HG02981 (cell line): Measurements from ENCODE around the gene DEGS2.
A peak's percentile ranks its signal among the peaks of the same experiment; 100 is the strongest.

Experiments
- ATAC-seq: cut with Tn5 transposase; IDR thresholded peaks from one replicate; pipeline ENCODE4 v1.9.1; 2021; ENCODE audit warnings: mild to moderate bottlenecking, moderate library complexity; ENCODE audit not compliant: unreplicated experiment

The DEGS2 gene

GRCh38 chr14:100149851-100150611 lies 9.4 kb downstream of the DEGS2 start:
- ATAC-seq = no peak

- ATAC-seq = no peak
These were observed 10.4 kb downstream of the DEGS2 start for GRCh38 chr14:100148837-100149731.

DNA sequence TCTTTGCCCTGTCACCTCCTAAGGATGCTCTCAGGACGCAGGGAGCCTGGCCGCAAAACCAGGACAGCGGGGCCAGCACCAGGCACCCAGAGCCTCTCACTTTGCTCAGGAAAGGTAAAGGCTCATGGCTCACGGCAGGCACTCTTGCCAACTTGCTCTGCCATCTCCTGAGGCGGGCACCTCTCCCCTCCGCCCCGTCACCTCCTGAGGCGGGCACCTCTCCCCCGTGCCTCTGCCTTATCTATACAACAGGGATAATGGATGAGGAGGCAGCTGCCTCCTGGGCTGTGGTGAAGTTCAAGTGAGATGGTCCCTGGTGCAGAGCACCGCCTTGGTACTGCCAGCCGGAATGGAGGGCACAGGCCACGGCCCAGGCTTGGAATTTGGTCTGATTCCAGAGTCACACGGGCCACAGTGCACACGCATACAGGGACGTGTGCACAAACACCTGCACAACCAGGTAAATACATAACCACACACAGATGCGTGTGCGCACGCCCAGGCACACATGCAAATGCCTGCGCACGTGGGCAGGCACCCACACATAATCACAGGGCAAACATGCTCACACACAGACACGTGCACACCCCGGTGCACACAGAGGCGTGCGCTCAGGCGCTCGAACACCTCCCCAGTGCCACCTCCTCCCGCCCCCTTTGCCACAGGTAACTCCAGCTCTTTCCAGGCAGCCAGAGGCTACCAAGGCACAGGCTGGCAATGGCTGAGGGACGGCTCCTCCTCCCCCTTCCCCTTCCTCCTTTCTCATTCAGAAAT lies 11.6 kb downstream of the DEGS2 start:
- no peak for ATAC-seq

- peak; percentile 43 for ATAC-seq
These were observed 12.2 kb downstream of the DEGS2 start for GRCh38 chr14:100147181-100147631.

- no peak for ATAC-seq
These were observed 12.8 kb downstream of the DEGS2 start for GRCh38 chr14:100146531-100147091.

DNA sequence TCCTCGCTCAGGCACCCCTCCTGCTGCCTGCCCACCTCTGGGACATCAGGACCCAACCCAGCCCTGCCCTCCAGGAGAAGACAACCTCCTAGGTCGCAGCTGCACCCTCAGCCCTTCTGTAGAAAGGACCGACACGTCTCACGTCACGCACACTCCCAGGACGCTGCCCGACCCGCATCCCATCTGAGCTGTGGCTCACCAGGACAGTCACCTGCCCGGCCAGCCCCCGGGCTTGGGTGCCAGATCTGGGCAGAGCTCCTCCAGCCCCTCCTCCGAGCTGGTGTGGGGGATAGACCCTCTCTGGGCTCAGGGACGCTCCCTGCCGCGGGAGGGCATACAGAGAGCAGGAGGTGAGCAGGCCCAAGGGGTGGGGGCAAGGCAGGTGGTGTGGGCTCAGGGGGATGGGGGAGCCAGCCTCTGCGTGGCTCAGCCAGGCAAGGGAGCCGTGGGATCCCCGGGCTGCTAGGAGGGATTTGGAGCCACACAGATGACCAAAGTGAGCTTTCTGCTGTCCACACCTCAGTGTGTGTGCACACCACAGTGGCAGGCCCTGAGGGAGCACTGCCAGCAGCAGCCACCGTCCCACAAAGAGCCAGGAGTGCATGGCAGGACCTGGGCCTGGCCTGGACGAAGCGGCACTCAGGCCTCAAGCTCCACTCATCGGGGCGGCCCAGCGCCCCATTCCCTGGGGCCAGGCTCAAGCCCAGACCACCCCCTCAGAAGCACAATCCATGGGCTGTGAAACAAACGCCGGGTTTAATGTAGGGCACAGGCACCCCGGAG lies 13.6 kb downstream of the DEGS2 start:
- no peak for ATAC-seq

DNA sequence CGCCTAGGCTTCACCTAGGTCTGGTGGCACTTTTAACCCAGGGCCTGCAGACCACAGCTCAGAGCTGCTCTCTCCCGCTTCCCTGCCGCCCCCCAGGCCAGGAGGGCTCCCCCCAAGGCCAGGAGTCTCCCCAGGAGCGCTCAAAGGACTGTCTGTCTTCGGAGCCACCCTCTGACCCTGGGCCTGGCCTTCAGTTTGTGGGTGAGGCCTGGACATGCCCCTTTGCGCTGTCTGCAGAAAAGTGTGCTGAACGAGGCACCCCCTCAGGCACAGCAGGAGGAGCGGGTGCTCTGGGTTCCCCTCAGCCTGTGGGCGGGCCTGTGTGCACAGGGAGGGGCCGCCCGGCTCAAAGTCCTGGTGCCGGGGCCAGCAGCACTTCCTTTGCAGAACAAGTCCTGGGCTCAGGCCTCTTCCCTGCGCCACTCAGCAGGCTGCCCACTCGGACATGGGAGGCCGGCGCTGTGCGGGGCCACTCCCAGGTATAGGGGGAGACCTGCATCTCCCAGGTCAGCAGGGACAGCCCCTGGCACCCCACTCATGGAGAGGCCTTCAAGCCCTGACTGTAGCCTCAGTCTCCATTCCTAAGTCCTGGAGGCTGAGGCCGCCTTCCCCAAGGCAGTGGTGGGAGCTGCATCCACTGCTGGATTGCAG lies 14.3 kb downstream of the DEGS2 start:
- no peak for ATAC-seq

- ATAC-seq = no peak
These were observed 14.8 kb downstream of the DEGS2 start for GRCh38 chr14:100144645-100144995.

DNA sequence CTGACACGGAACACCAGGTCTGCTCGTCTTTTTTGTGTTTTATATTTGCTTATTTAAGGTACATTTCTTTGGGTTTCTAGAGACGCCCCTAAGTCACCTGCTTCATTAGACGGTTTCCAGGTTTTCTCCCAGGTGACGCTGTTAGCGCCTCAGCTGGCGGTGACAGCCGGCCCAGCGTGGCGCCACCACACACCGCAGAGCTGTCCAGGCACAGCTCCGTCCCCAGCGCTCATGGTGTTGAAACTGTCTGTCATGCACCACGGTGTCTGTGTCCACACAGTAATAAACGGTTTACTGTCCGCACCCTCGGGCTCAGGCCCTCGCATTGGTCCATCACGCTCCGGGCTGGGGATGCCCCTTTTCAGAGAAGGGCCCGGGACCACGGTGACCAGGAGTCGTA lies 15.5 kb downstream of the DEGS2 start:
- no peak for ATAC-seq

DNA sequence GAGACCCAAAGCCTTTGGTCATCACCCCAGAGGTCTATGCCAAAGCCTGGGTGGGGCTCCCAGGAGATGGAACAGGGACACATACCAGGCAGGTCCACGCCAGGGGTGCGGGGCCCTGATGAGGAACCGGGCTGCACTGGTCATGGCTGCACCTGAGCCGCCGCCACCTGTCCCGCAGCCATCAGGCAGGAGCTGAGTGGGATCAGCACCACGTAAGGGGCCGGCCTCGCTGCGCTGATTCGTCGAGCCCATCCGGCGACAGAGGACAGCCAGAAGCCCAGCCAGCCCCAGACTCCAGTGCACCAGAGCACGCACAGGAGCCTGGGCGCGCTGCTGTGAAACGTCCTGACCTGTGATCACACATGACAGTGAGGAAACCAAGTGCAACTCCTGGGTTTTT lies 15.9 kb downstream of the DEGS2 start:
- ATAC-seq = no peak

- ATAC-seq = no peak
These were observed 17.1 kb downstream of the DEGS2 start for GRCh38 chr14:100142073-100143040.

- ATAC-seq = no peak
These were observed 18.3 kb downstream of the DEGS2 start for GRCh38 chr14:100141098-100141497.

DNA sequence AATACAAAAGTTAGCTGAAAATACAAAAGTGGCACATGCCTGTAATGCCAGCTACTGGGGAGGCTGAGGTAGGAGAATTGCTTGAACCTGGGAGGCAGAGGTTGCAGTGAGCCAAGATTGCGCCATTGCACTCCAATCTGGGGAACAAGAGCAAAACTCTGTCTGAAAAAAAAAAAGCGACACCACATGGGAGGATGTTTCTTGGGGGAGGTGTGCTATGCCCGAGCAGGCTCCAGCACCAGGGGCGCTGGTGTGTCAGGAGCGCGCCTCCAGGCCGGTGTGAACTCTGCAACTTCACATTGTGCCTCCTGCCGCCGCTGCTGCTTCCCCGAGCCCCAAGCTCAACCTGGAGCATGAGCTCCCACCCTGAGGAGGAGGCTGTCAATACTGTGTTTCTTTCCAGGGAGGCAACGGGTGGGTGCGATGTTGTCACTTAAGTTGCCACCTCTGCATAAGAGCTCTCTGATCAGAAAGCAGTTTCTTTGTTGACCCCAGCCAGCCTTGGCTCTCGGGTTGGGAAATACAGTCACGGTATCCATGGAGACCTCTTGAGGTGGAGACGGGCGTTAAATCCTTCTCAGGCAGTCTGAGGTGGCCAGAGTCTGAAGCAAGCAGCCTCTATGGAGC lies 18.9 kb downstream of the DEGS2 start:
- no peak for ATAC-seq

DNA sequence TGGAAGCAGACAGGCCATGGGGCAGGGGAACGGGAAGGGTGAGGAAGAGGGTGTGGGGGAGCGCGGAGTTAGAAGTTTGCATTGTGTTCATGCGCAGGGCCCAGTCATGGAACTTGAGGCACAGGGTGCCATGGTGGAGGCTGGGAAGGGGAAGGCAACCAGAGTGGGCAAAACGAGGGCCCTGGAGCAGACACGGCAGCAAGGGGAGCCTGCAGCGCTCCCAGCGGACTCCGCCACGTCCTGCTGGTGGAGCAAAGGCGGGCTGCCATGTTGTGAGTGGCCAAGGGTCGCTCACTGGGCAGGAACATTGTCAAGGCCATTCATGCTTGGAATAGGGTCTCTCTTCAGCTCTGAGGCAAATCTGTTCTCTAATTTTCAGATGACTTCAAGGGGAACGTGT lies 20.5 kb downstream of the DEGS2 start:
- ATAC-seq = no peak

DNA sequence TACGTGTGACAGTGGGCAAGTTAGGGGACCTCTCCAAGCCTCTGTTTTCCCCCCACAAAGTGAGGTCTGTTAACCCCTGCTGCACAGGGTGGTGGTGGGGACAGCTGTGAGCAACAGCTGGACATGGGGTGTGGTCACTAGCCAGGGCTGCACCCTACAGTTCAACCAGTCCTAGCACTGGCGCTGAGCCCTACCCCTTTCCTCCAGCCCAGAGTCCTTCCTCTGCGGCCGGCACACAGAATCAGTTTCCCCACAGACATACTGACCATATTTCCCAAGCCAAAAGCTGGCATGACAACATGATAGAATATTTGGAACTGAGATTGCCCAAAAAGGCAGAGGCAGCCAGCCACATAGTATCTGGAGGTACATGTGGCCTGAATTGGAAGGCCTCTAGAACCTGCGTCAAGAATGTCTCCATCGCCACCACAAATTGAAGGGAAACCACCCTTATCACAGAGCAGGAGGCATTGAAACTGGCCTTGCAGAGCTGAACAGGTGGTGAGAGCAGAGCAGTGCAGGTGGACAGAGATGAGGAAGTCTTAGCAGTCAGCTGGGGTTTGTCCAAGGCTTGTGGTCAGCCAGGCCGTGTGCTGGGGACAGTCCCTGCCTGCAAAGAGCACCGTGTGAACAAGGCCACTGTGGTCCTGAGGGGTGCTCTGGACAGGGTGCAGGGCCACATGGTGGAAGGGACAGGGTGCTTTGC lies 21.2 kb downstream of the DEGS2 start:
- no peak for ATAC-seq

- ATAC-seq = no peak
These were observed 22.3 kb downstream of the DEGS2 start for GRCh38 chr14:100137173-100137572.

DNA sequence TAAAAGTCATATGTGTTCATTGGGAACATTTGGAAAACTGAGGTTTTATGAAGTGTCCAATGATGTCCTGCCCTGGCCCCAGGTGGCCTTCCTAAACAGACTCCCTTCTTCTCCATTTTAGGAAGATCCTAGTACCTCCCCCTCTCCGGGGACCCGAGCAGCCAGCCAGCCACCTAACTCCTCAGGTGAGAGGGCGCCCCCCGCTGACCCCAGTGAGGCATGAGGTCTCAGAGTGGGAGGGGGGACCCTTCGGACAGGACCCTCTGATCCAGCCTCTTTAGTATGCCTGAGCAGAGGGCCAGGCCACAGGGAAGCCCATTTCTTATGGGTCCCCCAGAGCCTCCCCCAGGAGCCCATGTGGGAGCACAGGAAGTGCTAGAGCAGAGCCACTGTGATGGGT lies 23.7 kb downstream of the DEGS2 start:
- ATAC-seq = no peak

GRCh38 chr14:100135073-100135472 lies 24.4 kb downstream of the DEGS2 start:
- no peak for ATAC-seq
